ENCODE results near the gene PREB.

PREB gene

GRCh38 chr2:27127883-27128667 lies 6.4 kb downstream of the PREB start:
- in situ Hi-C loops (cut with MboI; ENCODE audit: low sequenced_read_pairs), result no loop called here

GRCh38 chr2:27126252-27126710 lies 8.2 kb downstream of the PREB start:
- in situ Hi-C loops (cut with MboI; ENCODE audit: low sequenced_read_pairs), result no loop called here

DNA sequence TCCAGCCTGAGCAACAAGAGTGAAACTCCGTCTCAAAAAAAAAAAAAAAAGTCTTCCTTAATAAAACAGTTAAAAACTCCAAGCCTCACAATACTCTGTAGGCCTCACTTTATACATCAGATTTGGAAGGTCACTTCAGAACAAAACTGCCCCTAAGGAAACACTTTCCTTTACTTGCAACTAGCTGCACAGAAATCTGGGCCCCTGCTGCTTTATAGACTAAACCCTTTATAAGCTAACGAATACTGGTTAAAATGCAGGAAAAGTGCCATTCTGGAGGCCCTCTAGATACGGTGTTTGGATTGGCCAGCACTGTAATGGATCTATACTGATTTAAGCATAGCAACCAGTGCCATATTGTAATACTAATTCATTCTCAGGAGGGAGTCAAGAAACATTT lies 9.3 kb downstream of the PREB start:
- in situ Hi-C loops (cut with MboI; ENCODE audit: low sequenced_read_pairs), result no loop called here

DNA sequence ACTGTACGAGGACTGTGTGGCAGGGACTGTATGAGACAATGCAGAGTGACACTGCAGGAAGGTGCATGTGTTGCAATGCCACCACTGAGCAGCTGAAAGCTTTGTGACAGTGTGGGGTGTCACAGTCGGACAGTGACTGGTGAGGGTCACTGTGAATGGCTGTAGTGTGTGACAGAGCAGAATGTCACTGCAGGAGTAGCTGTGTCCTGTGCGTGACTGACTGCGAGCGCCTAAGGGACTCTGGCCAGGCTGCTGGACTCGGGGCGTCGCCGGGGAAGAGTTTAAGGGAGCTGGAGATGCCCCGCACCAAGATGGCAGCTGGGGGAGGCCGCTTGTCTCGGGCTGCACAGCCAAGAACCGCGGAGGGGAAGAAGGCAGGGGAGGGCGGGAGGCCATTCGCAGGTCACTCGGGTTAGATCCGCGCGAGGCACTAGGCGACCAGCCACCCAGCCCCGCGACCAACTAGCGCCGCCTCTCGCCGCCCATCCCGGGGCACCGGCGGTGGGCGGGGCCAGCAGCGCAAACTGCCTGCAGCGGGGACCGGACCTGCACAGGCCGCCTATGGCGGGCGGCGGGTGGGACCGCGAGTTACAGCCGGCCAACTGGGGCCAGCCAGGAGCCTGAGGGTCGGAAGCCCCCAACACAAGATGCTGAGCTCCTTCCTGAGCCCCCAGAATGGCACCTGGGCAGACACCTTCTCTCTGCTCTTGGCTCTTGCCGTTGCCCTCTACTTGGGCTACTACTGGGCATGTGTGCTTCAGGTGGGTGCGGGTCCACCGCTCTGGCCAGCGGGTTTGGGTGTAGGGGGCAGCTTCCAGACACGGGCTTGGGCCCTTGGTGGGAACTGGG lies 10.9 kb downstream of the PREB start, which contains the start of gene ABHD1:
TSS of gene ABHD1 (plus strand) at position 514 of the 849 bp plus-strand sequence. CDS start at position 648, 134 bp downstream.
- in situ Hi-C loops (cut with MboI; ENCODE audit: low sequenced_read_pairs), result loop anchor here (25.0 kb wide), 1 partner anchor 164 kb away; the partner anchor contains the start of genes DNAJC5G and TRIM54

DNA sequence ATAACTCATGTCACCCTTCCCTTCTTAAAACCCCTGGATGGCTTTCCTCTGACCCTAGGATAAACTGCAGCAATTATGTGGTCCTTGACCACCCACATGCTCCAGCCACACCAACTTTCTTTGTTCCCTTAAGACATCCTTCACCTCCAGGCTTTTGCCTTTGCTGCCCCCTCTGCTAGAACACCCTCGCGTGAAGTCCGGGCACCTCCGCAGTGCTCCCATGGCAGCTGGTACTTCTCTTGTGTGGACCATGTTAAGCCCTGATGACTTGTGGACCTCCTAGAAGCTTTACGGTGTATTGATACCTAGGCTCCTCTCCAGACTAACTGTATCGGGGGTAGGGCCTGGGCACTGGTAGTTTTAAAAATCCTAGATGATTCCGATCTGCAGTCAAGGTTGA lies 11.6 kb downstream of the PREB start:
- in situ Hi-C loops (cut with MboI; ENCODE audit: low sequenced_read_pairs), result loop anchor here (25.0 kb wide), 1 partner anchor 165 kb away; the partner anchor contains the start of genes DNAJC5G and TRIM54

GRCh38 chr2:27121906-27122305 lies 12.5 kb downstream of the PREB start:
- in situ Hi-C loops (cut with MboI; ENCODE audit: low sequenced_read_pairs), result loop anchor here (25.0 kb wide), 1 partner anchor 165 kb away; the partner anchor contains the start of genes DNAJC5G and TRIM54

DNA sequence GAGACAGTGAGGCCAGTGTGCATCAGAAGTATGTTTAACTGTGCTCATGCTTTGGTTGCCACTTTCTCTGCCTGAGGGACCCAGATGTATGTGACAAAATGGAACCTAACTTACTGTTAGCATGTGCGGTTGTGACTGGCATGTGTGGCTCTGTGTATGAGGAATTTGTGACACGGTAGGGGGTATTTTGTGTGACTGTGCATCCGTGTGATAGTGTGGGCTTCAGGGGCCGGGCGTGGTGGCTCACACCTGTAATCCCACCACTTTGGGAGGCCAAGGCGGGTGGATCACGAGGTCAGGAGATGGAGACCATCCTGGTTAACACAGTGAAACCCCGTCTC lies 15.1 kb downstream of the PREB start:
- in situ Hi-C loops (cut with MboI; ENCODE audit: low sequenced_read_pairs), result loop anchor here (25.0 kb wide), 1 partner anchor 168 kb away; the partner anchor contains the start of genes DNAJC5G and TRIM54

GRCh38 chr2:27118525-27119329 lies 15.7 kb downstream of the PREB start, which contains the start of gene CGREF1:
Gene CGREF1 (minus strand): TSS chr2:27119128. CDS start chr2:27104366, 14,762 bp downstream.
- in situ Hi-C loops (cut with MboI; ENCODE audit: low sequenced_read_pairs), result loop anchor here (25.0 kb wide), 1 partner anchor 169 kb away; the partner anchor contains the start of genes DNAJC5G and TRIM54

DNA sequence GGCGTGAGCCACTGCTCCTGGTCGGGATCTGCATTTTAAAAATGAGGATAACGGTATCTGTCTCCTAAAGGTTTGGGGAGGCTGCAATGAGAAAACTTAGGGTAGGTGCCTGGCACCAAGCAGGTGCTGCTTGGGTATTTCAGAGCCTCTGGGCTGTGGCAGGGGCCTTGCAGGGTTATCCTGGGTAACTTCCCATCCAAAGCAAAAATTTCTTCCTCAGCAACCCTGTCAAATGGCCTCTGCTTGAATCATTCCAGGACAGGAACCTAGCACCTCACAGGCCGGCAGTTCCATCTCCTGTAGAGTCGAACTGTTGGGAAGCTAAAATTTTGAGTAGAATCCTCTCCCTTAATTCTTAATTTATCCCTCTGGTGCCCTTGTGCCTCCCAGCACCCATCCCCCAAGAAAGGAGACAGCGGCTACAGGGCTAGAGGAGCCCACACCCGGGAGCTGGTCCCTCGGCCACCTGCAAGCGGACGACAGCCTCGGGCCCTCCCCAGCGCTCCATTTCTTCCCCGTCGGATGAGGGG lies 16.4 kb downstream of the PREB start:
- in situ Hi-C loops (cut with MboI; ENCODE audit: low sequenced_read_pairs), result loop anchor here (25.0 kb wide), 1 partner anchor 169 kb away; the partner anchor contains the start of genes DNAJC5G and TRIM54

GRCh38 chr2:27115519-27115918 lies 18.9 kb downstream of the PREB start:
- in situ Hi-C loops (cut with MboI; ENCODE audit: low sequenced_read_pairs), result loop anchor here (25.0 kb wide), 1 partner anchor 172 kb away; the partner anchor contains the start of genes DNAJC5G and TRIM54

DNA sequence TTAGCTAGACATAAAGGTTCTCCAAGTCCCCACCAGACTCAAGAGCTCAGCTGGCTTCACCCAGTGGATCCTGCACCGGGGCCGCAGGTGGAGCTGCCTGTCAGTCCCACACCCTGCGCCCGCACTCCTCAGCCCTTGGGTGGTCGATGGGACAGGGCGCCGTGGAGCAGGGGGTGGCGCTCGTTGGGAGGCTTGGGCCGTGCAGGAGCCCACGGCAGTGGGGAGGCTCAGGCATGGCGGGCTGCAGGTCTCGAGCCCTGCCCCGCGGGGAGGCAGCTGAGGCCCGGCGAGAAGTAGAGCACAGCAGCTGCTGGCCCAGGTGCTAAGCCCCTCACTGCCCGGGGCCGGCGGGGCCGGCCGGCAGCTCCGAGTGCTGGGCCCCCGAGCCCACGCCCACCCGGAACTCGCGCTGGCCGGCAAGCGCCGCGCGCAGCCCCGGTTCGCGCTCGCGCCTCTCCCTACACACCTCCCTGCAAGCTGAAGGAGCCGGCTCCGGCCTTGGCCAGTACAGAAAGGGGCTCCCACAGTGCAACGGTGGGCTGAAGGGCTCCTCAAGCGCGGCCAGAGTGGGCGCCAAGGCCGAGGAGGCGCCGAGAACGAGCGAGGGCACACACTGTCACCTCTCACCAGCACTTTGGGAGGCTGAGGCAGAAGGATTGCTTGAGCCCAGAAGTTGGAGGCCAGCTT lies 22.9 kb downstream of the PREB start:
- in situ Hi-C loops (cut with MboI; ENCODE audit: low sequenced_read_pairs), result loop anchor here (25.0 kb wide), 1 partner anchor 176 kb away; the partner anchor contains the start of genes DNAJC5G and TRIM54

GRCh38 chr2:27110603-27111352 lies 23.7 kb downstream of the PREB start:
- in situ Hi-C loops (cut with MboI; ENCODE audit: low sequenced_read_pairs), result loop anchor here (25.0 kb wide), 1 partner anchor 177 kb away; the partner anchor contains the start of genes DNAJC5G and TRIM54

DNA sequence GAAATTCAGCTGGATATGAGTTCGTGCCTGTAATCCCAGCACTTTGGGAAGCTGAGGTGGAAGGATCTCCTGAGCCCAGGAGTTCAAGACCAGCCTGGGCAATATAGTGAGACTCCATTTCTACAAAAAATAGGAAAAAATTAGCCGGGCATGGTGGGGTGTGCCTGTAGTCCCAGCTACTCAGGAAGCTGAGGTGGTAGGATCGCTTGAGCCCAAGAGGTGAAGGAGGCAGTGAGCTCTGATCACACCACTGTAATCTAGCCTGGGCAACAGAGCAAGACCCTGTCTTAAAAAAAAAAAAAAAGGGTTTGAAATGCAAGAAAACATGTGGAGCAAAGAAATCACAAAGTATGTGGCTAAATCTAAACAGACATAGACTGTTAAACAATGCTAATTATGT lies 25.4 kb downstream of the PREB start:
- in situ Hi-C loops (cut with MboI; ENCODE audit: low sequenced_read_pairs), result loop anchor here (25.0 kb wide), 1 partner anchor 178 kb away; the partner anchor contains the start of genes DNAJC5G and TRIM54

GRCh38 chr2:27108221-27108620 lies 26.2 kb downstream of the PREB start:
- in situ Hi-C loops (cut with MboI; ENCODE audit: low sequenced_read_pairs), result loop anchor here (25.0 kb wide), 1 partner anchor 179 kb away; the partner anchor contains the start of genes DNAJC5G and TRIM54

GRCh38 chr2:27105981-27106380 lies 28.5 kb downstream of the PREB start:
- in situ Hi-C loops (cut with MboI; ENCODE audit: low sequenced_read_pairs), result loop anchor here (25.0 kb wide), 1 partner anchor 181 kb away; the partner anchor contains the start of genes DNAJC5G and TRIM54

GRCh38 chr2:27102329-27102728 lies 32.1 kb downstream of the PREB start:
- in situ Hi-C loops (cut with MboI; ENCODE audit: low sequenced_read_pairs), result loop anchor here (25.0 kb wide), 1 partner anchor 185 kb away; the partner anchor contains the start of genes DNAJC5G and TRIM54

DNA sequence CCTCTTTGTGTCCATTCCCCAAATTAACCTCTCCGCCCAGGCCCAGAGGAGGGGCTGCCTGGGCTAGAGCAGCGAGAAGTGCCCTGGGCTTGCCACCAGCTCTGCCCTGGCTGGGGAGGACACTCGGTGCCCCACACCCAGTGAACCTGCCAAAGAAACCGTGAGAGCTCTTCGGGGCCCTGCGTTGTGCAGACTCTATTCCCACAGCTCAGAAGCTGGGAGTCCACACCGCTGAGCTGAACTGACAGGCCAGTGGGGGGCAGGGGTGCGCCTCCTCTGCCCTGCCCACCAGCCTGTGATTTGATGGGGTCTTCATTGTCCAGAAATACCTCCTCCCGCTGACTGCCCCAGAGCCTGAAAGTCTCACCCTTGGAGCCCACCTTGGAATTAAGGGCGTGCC lies 34.4 kb downstream of the PREB start:
- in situ Hi-C loops (cut with MboI; ENCODE audit: low sequenced_read_pairs), result loop anchor here (25.0 kb wide), 1 partner anchor 187 kb away; the partner anchor contains the start of genes DNAJC5G and TRIM54
